ENCODE measurements around the gene BCR. TPM values are rescaled to one million over a fixed set of nuclear protein-coding genes. Genes with fewer than 3 reads are reported as not detected.

Gene BCR
- total RNA-seq, 3 donors from 2014 or later = 43.6 to 56.0 (median 49.5) TPM

DNA sequence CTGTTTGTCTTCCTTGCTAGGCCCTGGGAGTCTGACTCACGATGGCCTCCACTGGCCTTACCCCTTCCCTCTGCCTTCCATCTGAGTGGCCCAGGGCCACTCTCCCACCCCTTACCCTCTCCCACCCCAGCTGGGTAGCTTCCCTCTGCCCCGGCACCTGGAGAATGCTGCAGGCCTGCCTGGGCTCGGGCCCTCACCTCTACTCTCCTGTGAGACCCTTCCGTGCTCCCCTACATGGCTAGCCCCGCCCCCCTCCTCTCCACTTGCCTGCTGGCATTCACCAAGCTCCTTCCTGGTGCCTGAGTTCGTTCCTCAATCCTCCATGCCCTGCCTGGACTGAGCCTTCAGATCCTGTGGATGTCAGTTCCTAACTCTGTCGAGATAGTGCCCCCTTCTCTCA lies 26.3 kb upstream of the BCR start:
- H3K4me1 ChIP-seq (ENCODE audit: low read depth) = peaks cover 4% of the 10 kb centered on the region
- H3K36me3 ChIP-seq (ENCODE audit: low read depth) = no peaks in the 10 kb centered on the region
- no peak overlapping the region for H3K4me3 ChIP-seq
- TF ChIP-seq, protein P1, sequence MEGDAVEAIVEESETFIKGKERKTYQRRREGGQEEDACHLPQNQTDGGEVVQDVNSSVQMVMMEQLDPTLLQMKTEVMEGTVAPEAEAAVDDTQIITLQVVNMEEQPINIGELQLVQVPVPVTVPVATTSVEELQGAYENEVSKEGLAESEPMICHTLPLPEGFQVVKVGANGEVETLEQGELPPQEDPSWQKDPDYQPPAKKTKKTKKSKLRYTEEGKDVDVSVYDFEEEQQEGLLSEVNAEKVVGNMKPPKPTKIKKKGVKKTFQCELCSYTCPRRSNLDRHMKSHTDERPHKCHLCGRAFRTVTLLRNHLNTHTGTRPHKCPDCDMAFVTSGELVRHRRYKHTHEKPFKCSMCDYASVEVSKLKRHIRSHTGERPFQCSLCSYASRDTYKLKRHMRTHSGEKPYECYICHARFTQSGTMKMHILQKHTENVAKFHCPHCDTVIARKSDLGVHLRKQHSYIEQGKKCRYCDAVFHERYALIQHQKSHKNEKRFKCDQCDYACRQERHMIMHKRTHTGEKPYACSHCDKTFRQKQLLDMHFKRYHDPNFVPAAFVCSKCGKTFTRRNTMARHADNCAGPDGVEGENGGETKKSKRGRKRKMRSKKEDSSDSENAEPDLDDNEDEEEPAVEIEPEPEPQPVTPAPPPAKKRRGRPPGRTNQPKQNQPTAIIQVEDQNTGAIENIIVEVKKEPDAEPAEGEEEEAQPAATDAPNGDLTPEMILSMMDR (IDR thresholded peaks at IDR 0.05) = no peak
- H3K9me3 ChIP-seq = no peaks in the 10 kb centered on the region
- ATAC-seq = no peak
- no peak for DNase-seq
- intact Hi-C loops (cut with DNase I, micrococcal nuclease) = no loop called here

DNA sequence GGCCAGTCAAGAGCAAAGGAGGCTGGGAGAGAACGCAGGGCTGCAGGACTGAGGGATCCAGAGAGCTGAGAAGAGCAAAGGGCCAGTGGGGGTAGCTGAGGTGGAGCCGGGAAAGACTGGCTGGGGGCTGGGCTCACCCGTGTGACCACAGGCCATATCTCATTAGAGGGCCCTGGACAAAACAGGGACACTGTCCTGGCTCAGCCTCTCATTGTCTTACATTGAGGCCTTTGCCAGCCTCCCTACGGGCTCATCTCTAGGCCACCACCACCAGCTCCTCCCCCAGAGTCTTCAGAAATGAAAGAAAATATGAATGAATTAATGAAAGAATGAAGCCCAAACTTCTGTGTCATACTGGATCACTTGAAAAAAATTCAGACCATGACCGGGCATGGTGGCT lies 25.8 kb upstream of the BCR start:
- intact Hi-C loops (cut with DNase I, micrococcal nuclease) = no loop called here
- no peaks in the 10 kb centered on the region for H3K36me3 ChIP-seq (ENCODE audit: low read depth)

DNA sequence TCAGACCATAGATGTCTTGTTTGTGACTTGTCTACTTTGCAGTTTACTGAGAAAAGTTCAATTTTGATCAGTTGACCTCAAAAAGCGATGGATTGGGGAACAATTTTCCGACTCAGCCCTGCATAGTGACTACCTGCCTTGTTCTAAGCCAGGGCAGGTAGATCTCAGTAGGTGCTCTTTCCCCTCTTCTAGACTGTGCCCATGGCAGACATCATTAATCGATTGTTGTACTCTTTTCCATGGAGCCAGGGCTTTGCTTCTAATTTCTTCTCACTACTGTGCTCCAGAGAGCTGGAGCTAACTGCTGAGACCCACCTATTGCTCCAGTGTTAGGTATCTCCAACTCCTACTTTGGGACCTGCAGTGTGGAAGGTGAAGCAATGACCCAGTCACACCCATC lies 25.2 kb upstream of the BCR start:
- TF ChIP-seq, protein P1 (IDR thresholded peaks at IDR 0.05) = no peak
- DNase-seq = no peak
- intact Hi-C loops (cut with DNase I, micrococcal nuclease) = no loop called here

More for the DNA sequence above, 25.8 kb upstream of the BCR start:
- H3K9me3 ChIP-seq = no peaks in the 10 kb centered on the region
- no peak overlapping the region for H3K4me3 ChIP-seq
- no peak for DNase-seq
- no peak for ATAC-seq
- H3K4me1 ChIP-seq (ENCODE audit: low read depth) = peaks cover 4% of the 10 kb centered on the region
- TF ChIP-seq, protein P1 (IDR thresholded peaks at IDR 0.05) = no peak

DNA sequence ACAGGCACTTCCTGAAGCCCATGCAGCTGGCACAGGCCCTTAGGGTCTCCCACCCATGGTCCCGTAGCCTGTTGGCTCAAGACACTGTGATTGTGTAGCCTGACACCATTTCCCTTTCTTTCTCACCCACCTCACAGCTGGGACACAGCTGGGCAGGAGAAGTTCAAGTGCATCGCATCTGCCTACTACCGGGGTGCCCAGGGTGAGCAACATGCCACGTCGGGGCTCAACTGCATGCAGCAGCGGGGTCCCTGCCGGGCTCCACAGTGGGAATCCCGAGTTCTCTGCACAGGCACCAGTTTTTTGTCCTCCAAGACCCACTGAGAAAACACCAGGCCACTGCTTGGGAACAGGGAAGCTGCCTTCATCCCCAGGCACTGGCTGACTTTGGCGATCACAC lies 24.5 kb upstream of the BCR start:
- Histone ChIP-seq H3K9me3 (no peaks in the 10 kb centered on the region), H3K36me3 (ENCODE audit: low read depth) (no peaks in the 10 kb centered on the region), H3K4me1 (ENCODE audit: low read depth) (peaks cover 4% of the 10 kb centered on the region), H3K4me3 (no peak overlapping the region)
- intact Hi-C loops (cut with DNase I, micrococcal nuclease) = no loop called here
- DNase-seq (no peak), ATAC-seq (no peak)
- TF ChIP-seq, protein P1 (IDR thresholded peaks at IDR 0.05) = no peak

More for the DNA sequence above, 25.2 kb upstream of the BCR start:
- ATAC-seq = no peak
- Histone ChIP-seq H3K9me3 (no peaks in the 10 kb centered on the region), H3K36me3 (ENCODE audit: low read depth) (no peaks in the 10 kb centered on the region), H3K4me3 (no peak overlapping the region), H3K4me1 (ENCODE audit: low read depth) (peaks cover 4% of the 10 kb centered on the region)

DNA sequence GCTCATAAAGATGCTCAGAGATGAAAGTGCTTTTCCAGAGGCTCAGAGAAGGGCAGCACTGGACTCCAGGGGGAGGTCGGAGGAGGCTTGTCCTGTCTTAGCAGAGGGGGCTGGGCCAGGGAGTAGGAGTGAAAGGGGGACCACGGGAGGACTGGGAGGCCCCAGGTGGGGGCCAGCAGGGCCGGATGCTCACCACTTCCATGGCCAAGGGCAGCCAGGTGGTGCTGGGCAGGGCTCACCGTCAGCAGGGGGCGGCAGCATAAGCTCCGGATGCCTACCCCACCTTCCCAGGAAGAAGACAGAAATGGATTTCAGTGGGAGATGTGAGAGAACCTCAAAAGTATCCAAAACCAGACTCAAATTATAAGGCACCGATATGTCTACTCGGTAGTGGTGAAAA lies 24.0 kb upstream of the BCR start:
- no peaks in the 10 kb centered on the region for H3K9me3 ChIP-seq
- intact Hi-C loops (cut with DNase I, micrococcal nuclease) = no loop called here
- peaks cover 4% of the 10 kb centered on the region for H3K4me1 ChIP-seq (ENCODE audit: low read depth)
- TF ChIP-seq, protein P1 (IDR thresholded peaks at IDR 0.05) = no peak
- no peak overlapping the region for H3K4me3 ChIP-seq
- no peaks in the 10 kb centered on the region for H3K36me3 ChIP-seq (ENCODE audit: low read depth)
- DNase-seq (no peak), ATAC-seq (no peak)

All from mucosa of descending colon (tissue), 3 donors.